GM21447 (cell line): ENCODE results near the gene RPL27A.

Experiments
- ATAC-seq: cut with Tn5 transposase; IDR thresholded peaks from one replicate; pipeline ENCODE4 v1.9.1; 2021; ENCODE audit not compliant: unreplicated experiment

RPL27A gene

GRCh38 chr11:8672346-8672745 is 10.2 kb upstream of the RPL27A start:
- ATAC-seq, result no peak

DNA sequence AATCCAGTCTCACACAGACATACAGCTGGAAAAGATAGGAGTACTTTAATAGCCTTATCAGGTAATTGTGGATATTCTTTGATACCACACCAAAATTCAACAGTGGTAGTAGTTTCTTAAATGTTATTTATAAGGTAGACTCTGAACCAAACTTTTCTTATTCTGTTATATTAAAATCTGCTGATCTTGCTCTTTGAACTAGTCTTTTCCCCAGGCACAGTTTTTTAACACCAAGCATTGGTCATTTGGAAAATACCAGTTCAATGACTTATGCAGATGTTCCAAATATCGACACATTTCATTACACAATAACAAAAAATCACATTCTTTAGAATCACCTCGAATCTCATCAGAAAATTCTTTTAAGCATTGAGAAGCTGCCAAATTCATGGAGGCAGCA is 7.7 kb upstream of the RPL27A start:
- ATAC-seq, result no peak

DNA sequence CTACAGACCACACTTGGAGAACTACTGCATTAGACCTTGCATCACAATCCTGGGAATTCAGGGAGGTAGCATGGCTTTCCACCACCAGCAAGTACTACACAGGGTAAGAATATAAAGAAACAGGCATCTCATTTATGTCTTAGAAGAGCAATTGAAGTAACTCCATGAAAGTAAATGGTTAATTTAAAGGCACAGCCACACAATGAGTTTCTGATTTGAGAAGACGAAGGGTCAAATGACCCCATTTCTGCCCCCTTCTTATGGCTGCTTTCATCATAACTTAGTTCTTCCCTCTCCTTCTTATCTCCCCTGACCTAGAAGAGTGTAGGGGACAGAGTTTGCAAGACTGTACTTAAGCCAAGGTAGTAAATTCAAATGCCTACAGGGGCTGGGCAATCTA is 6.1 kb upstream of the RPL27A start:
- no peak for ATAC-seq

DNA sequence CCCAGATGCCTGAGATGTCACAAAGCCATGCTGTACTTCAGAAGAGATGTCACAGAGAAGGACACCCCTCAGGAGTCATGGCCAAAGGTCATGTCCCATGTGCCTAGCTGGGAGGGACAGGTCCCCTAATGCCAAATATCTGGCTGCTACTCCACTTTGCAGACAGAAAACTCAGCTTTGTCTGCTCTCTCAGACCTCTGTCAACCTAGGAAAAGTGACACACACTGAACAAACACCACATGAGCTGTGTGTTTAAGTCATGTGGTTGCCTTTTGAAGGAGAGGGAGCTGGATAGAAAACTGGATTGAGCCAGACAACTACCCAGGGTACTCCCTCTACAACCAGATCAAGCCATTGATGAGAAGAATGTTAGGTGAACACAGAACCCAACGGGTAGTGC is 3.6 kb upstream of the RPL27A start:
- ATAC-seq, result no peak

- ATAC-seq, result peak; percentile 22
These were observed 722 bp upstream of the RPL27A start for GRCh38 chr11:8681837-8682302.

DNA sequence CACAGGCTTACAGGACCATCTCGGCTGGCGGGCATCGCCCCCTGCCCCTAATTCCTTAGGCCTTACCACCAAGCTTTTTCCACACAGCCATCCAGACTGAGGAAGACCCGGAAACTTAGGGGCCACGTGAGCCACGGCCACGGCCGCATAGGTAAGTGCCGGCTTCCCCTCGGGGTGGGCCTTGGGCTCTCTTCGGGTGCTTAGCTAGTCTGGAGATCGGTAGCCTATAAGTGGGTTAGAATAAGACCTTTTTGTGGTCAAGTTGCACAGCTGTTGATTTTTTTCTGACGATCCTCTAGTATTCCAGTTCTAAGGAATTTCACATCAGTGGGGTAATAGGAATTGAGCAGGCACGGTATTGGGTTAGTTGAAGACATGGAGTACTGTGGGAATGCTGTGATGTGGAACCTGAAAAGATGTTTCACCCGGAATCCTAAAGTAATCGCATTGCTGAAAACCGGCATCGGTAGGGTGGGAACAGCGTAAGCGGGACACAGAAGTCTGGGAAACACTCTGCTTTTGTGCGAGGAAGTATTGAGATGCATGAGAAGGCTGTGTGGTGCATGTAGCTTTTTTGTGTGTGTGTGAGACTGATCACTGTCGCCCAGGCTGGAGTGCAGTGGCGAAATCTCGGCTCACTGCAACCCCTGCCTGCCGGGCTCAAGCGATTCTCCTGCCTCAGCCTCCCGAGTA is 669 bp downstream of the RPL27A start:
- ATAC-seq, result no peak

- ATAC-seq, result no peak
These were observed 2.2 kb downstream of the RPL27A start for GRCh38 chr11:8684600-8685290.

- no peak for ATAC-seq
These were observed 2.7 kb downstream of the RPL27A start for GRCh38 chr11:8685306-8685705.

- no peak for ATAC-seq
These were observed 3.2 kb downstream of the RPL27A start for GRCh38 chr11:8685820-8686219.

- no peak for ATAC-seq
These were observed 3.7 kb downstream of the RPL27A start for GRCh38 chr11:8686325-8686724.

- ATAC-seq, result peak; percentile 92
These were observed 6.1 kb downstream of the RPL27A start for GRCh38 chr11:8688414-8689362.

DNA sequence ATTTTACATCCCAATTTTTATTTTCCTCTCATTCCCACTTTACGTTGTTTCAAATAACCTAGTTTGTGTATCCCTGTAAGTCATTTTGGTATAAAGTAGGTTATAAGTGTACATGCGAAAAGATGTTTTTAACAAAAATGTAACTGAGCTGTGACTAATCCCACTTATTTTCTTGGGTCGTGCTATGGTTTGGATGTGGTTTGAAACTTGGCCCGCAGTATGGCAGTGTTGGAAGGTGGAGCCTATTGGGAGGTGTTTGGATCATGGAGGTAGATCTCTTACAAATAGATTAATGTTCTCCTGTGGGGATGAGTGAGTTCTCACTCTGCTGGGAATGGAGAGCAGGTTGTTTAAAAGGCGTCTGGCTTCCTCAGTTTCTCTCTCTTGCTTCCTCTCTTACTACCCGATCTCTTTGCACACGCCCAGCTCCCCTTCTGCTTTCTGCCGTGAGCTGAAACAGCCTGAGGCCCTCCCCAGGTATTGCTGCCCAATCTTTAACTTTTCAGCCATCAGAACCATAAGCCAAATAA is 7.2 kb downstream of the RPL27A start:
- no peak for ATAC-seq

- no peak for ATAC-seq
These were observed 8.1 kb downstream of the RPL27A start for GRCh38 chr11:8690374-8691342.

DNA sequence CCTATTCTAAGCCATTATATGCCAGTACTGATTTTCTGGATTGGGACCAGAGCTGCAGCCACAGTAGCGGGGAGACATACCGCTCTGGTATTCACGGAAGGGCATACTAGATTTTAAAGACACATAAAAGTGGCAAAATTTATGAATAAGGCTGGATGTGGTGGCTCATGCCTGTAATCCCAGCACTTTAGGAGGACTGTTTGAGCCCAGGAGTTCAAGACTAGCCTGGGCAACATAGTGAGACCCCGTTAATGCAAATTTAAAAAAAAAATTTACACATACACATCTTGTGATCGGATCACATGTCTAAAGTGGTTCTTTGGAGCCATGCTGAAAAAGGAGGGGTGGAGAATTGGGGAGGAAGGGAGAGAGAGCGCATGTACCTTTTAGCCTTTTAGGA is 9.0 kb downstream of the RPL27A start:
- no peak for ATAC-seq

GRCh38 chr11:8692417-8692816 is 9.8 kb downstream of the RPL27A start:
- no peak for ATAC-seq

GRCh38 chr11:8693010-8693551 is 10.5 kb downstream of the RPL27A start:
- ATAC-seq, result no peak

DNA sequence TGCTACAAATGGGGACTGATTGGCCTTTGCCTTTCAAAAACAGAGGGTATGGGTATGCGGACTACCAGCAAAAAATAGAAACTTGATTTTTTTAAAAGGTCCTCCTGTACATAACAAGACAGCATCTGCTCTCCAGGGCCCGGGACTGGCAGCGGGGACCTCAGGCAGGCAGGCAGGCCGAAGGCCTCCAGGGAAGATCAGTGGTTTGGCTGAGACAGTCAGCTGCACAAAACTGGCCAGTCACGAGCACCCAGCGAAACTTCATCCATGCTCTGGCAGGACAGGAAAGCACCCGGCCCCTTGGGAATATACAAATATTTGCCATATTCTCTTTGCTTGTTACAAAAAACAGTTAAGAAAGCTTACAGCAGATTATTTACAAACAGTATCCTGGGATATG is 11.0 kb downstream of the RPL27A start:
- no peak for ATAC-seq

GRCh38 chr11:8694137-8694536 is 11.5 kb downstream of the RPL27A start:
- ATAC-seq, result no peak

DNA sequence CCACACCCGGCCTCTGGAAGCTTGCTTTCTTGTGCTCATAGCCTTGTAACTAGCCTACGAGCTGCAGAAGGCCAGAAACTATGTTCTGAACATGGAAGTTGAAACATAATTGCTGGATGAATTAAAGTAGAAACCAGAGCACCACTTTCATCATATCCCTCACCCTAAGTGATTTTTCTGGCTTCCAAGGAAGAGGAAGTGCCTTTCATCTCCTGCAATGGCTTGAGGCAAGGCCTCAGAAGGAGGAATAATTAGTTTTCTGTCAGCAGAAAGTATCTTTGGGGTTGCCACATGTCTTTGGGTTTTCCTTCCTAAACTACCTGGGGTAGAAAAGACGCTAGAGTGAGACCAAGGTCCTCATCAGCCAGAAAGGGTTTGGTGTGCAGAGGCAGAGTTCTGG is 14.5 kb downstream of the RPL27A start:
- no peak for ATAC-seq

- no peak for ATAC-seq
These were observed 15.8 kb downstream of the RPL27A start for GRCh38 chr11:8698379-8698851.
